PFSK-1 (cell line): ENCODE data around the gene STK25.

ENCODE experiments used
- POLR2AphosphoS5 ChIP-seq: IDR thresholded peaks from 2 replicates; pipeline ENCODE4 v1.6.1; 2012; ENCODE audit warnings: low read depth, mild to moderate bottlenecking, control low read depth, low read length, moderate library complexity
- REST ChIP-seq, 2 experiments: IDR thresholded peaks; 2 replicates each; pipeline versions ENCODE4 v1.6.1 to v1.8.0; 2011 to 2012; ENCODE audit warnings: low read depth in 2 of 2, low read length in 2 of 2, control low read depth in 1 of 2, inconsistent platforms in 1 of 2, mild to moderate bottlenecking in 1 of 2, moderate library complexity in 1 of 2; ENCODE audit not compliant: insufficient read depth in 1 of 2
- TAF1 ChIP-seq: IDR thresholded peaks from 2 replicates; pipeline ENCODE4 v1.6.1; 2012; ENCODE audit warnings: low read length, control low read depth, borderline replicate concordance; ENCODE audit not compliant: insufficient read depth

GRCh38 chr2:241508240-241509154, at the start of gene STK25:
- TF ChIP-seq TAF1, result no peak
- peak; percentile 50 for TF ChIP-seq POLR2AphosphoS5
- no peak for TF ChIP-seq REST (IDR thresholded peaks at IDR 0.05; ENCODE audit: insufficient read depth in 1 of 2, low read depth in 2 of 2, low read length in 2 of 2)
